Fibroblast of lung (primary cell): ENCODE data around the gene PDXK. TPM values are rescaled to one million over a fixed set of nuclear protein-coding genes. Genes with fewer than 3 reads are reported as not detected.

Experiments used
- DNase-seq, 2 donors: peaks; one replicate each; pipeline versions ENCODE4 v3.0.0 to v3.0.0-alpha.2; 2010; ENCODE audit warnings: low read depth in 2 of 2
- H2AFZ ChIP-seq: 2 replicates; pipeline ENCODE4 v1.5.1; 2012; ENCODE audit warnings: low read length, control low read depth, inconsistent platforms
- H3K27ac ChIP-seq: 2 replicates; pipeline ENCODE4 v1.5.1; 2011; ENCODE audit warnings: low read length, control low read depth; ENCODE audit not compliant: insufficient read depth
- H3K27me3 ChIP-seq: 2 replicates; pipeline ENCODE4 v1.5.1; 2011; ENCODE audit warnings: mild to moderate bottlenecking, low read length; ENCODE audit not compliant: control insufficient read depth, insufficient read depth
- H3K36me3 ChIP-seq: 2 replicates; pipeline ENCODE4 v1.5.1; 2011; ENCODE audit warnings: low read length; ENCODE audit not compliant: control insufficient read depth, insufficient read depth
- H3K4me1 ChIP-seq: 2 replicates; pipeline ENCODE4 v1.5.1; 2011; ENCODE audit warnings: low read length; ENCODE audit not compliant: control insufficient read depth, insufficient read depth; ENCODE audit errors: extremely low read depth
- H3K4me2 ChIP-seq: 2 replicates; pipeline ENCODE4 v1.5.1; 2011; ENCODE audit warnings: low read length, control low read depth; ENCODE audit not compliant: insufficient read depth; ENCODE audit errors: extremely low read depth
- H3K4me3 ChIP-seq, 4 experiments: fragments of 200-600 bp in 1 of 4; sonication (generic) in 1 of 4; replicated peaks in 1 of 4; 2 replicates each; pipeline ENCODE4 v1.5.1; 2011 to 2016; ENCODE audit warnings: low read length in 4 of 4, low read depth in 3 of 4, mild to moderate bottlenecking in 3 of 4, control low read depth in 2 of 4, inconsistent platforms in 1 of 4, mixed read lengths in 1 of 4; ENCODE audit not compliant: insufficient read depth in 1 of 4; ENCODE audit errors: control extremely low read depth in 1 of 4
- H3K79me2 ChIP-seq: 2 replicates; pipeline ENCODE4 v1.5.1; 2012; ENCODE audit warnings: mild to moderate bottlenecking, low read length, inconsistent platforms; ENCODE audit not compliant: control insufficient read depth, insufficient read depth
- H3K9ac ChIP-seq: 2 replicates; pipeline ENCODE4 v1.5.1; 2011; ENCODE audit warnings: mild to moderate bottlenecking, low read length, control low read depth; ENCODE audit not compliant: insufficient read depth
- H3K9me3 ChIP-seq: 2 replicates; pipeline ENCODE4 v1.5.1; 2012; ENCODE audit warnings: low read depth, low read length; ENCODE audit not compliant: control insufficient read depth, insufficient read depth
- H4K20me1 ChIP-seq: 2 replicates; pipeline ENCODE4 v1.5.1; 2011; ENCODE audit warnings: low read length; ENCODE audit not compliant: control insufficient read depth, insufficient read depth; ENCODE audit errors: extremely low read depth
- CTCF ChIP-seq, 2 donors: IDR thresholded peaks in 1 of 2; conservative IDR thresholded peaks in 1 of 2; 1 replicate in 1 of 2; 2 replicates in 1 of 2; pipeline ENCODE4 v1.5.1; 2011 to 2012; ENCODE audit warnings: low read length in 2 of 2, control low read depth in 1 of 2, inconsistent platforms in 1 of 2, low read depth in 1 of 2, mild to moderate bottlenecking in 1 of 2
- EZH2 ChIP-seq: IDR thresholded peaks from 2 replicates; pipeline ENCODE4 v1.5.1; 2012; ENCODE audit warnings: low read length, control low read depth, mild to moderate bottlenecking; ENCODE audit errors: missing control alignments
- polyA plus RNA-seq, 2 donors: library from polyadenylated mRNA; depleted of rRNA in 1 of 2; stranded (reverse) in 1 of 2; unstranded in 1 of 2; fragments of >200 nt; gene quantifications; 2 replicates each; pipeline ENCODE4 v1.2.1, GENCODE V29; 2011 to 2012; ENCODE audit warnings: missing spikeins in 1 of 2
- total RNA-seq: library from RNA; depleted of rRNA; stranded (reverse); fragments of >200 nt; gene quantifications from 2 replicates; pipeline ENCODE4 v1.2.1, GENCODE V29; 2014

Gene PDXK
- total and polyA plus RNA-seq, 2 donors (not counting 1 experiment from before 2014, with no cell fraction given): 47.4 to 146 TPM

GRCh38 chr21:43749651-43750262 lies 30.8 kb downstream of the PDXK start:
- H3K4me1 ChIP-seq: no peaks in the 10 kb centered on the region
- H3K9me3 ChIP-seq: no peaks in the 10 kb centered on the region
- H3K27me3 ChIP-seq: no peaks in the 10 kb centered on the region
- no peak overlapping the region for H3K9ac ChIP-seq
- no peaks in the 10 kb centered on the region for H4K20me1 ChIP-seq
- no peak overlapping the region for H2AFZ ChIP-seq
- H3K79me2 ChIP-seq: no peaks in the 10 kb centered on the region
- no peak overlapping the region for H3K27ac ChIP-seq
- no peak overlapping the region for H3K4me2 ChIP-seq
- DNase-seq: no peak
- H3K4me3 ChIP-seq: no peak overlapping the region
- H3K36me3 ChIP-seq: peaks cover 26% of the 10 kb centered on the region
- TF ChIP-seq CTCF (conservative IDR thresholded peaks at IDR 0.05 in 1 of 2, IDR thresholded peaks at IDR 0.05 in 1 of 2; ENCODE audit: low read depth in 1 of 2, low read length in 2 of 2): no peak
- no peak for TF ChIP-seq EZH2

GRCh38 chr21:43750339-43751033 lies 31.6 kb downstream of the PDXK start:
- no peak overlapping the region for H3K4me2 ChIP-seq
- H3K36me3 ChIP-seq: peaks cover 29% of the 10 kb centered on the region
- no peaks in the 10 kb centered on the region for H3K27me3 ChIP-seq
- no peak overlapping the region for H3K27ac ChIP-seq
- no peak overlapping the region for H3K4me3 ChIP-seq
- no peaks in the 10 kb centered on the region for H3K9me3 ChIP-seq
- H2AFZ ChIP-seq: no peak overlapping the region
- no peak for DNase-seq
- H3K79me2 ChIP-seq: no peaks in the 10 kb centered on the region
- no peaks in the 10 kb centered on the region for H4K20me1 ChIP-seq
- no peaks in the 10 kb centered on the region for H3K4me1 ChIP-seq
- H3K9ac ChIP-seq: no peak overlapping the region
- no peak for TF ChIP-seq CTCF (conservative IDR thresholded peaks at IDR 0.05 in 1 of 2, IDR thresholded peaks at IDR 0.05 in 1 of 2; ENCODE audit: low read depth in 1 of 2, low read length in 2 of 2)
- TF ChIP-seq EZH2: no peak

- H3K27ac ChIP-seq: no peak overlapping the region
- no peak overlapping the region for H3K4me3 ChIP-seq
- no peak overlapping the region for H3K9ac ChIP-seq
- H3K4me1 ChIP-seq: no peaks in the 10 kb centered on the region
- peaks cover 38% of the 10 kb centered on the region for H3K36me3 ChIP-seq
- TF ChIP-seq EZH2 (no peak), CTCF (conservative IDR thresholded peaks at IDR 0.05 in 1 of 2, IDR thresholded peaks at IDR 0.05 in 1 of 2; ENCODE audit: low read depth in 1 of 2, low read length in 2 of 2) (no peak)
- H3K4me2 ChIP-seq: no peak overlapping the region
- no peak for DNase-seq
- no peaks in the 10 kb centered on the region for H3K79me2 ChIP-seq
- no peaks in the 10 kb centered on the region for H3K27me3 ChIP-seq
- H3K9me3 ChIP-seq: no peaks in the 10 kb centered on the region
- no peak overlapping the region for H2AFZ ChIP-seq
- H4K20me1 ChIP-seq: no peaks in the 10 kb centered on the region
Observed at GRCh38 chr21:43751955-43752591, 33.1 kb downstream of the PDXK start.
